Measurements from ENCODE around the gene YWHAQ.

Gene YWHAQ

GRCh38 chr2:9673914-9674481 lies 43.2 kb upstream of the YWHAQ start:
- no peak overlapping the region for H3K27ac ChIP-seq
- no peak for TF ChIP-seq CTCF (conservative IDR thresholded peaks at IDR 0.05)
- TF ChIP-seq ZFX (IDR thresholded peaks at IDR 0.05): no peak

GRCh38 chr2:9668687-9669345 lies 38.0 kb upstream of the YWHAQ start:
- peak overlapping the region; percentile 67 for H3K27ac ChIP-seq
- TF ChIP-seq ZFX (IDR thresholded peaks at IDR 0.05): no peak
- no peak for TF ChIP-seq CTCF (conservative IDR thresholded peaks at IDR 0.05)

GRCh38 chr2:9667826-9668225 lies 37.0 kb upstream of the YWHAQ start:
- TF ChIP-seq CTCF (conservative IDR thresholded peaks at IDR 0.05): no peak
- no peak for TF ChIP-seq ZFX (IDR thresholded peaks at IDR 0.05)
- peak overlapping the region; percentile 67 for H3K27ac ChIP-seq

- TF ChIP-seq ZFX (IDR thresholded peaks at IDR 0.05) (no peak), CTCF (conservative IDR thresholded peaks at IDR 0.05) (no peak)
- H3K27ac ChIP-seq: no peak overlapping the region
Measured at GRCh38 chr2:9666306-9666705, 35.5 kb upstream of the YWHAQ start.

GRCh38 chr2:9665898-9666297 lies 35.1 kb upstream of the YWHAQ start:
- no peak for TF ChIP-seq ZFX (IDR thresholded peaks at IDR 0.05)
- TF ChIP-seq CTCF (conservative IDR thresholded peaks at IDR 0.05): no peak
- H3K27ac ChIP-seq: no peak overlapping the region

- TF ChIP-seq CTCF (conservative IDR thresholded peaks at IDR 0.05) (no peak), ZFX (IDR thresholded peaks at IDR 0.05) (no peak)
- no peak overlapping the region for H3K27ac ChIP-seq
Measured at GRCh38 chr2:9664365-9664764, 33.6 kb upstream of the YWHAQ start.

- H3K27ac ChIP-seq: no peak overlapping the region
- no peak for TF ChIP-seq CTCF (conservative IDR thresholded peaks at IDR 0.05)
- TF ChIP-seq ZFX (IDR thresholded peaks at IDR 0.05): no peak
Measured at GRCh38 chr2:9663008-9663879, 32.4 kb upstream of the YWHAQ start.

Measured in C4-2B (cell line).